Uterus (tissue), 2 donors: ENCODE data around the gene FMNL1.

Experiments
- CTCF ChIP-seq, 4 experiments: fragments of 200-600 bp in 2 of 4; fragments of 450-650 bp in 2 of 4; sonication (generic) in 2 of 4; IDR thresholded peaks; one replicate each; pipeline ENCODE4 v1.5.1; 2016 to 2019; ENCODE audit warnings: antibody characterized with exemption in 4 of 4, mild to moderate bottlenecking in 2 of 4, moderate library complexity in 1 of 4
- POLR2A ChIP-seq, 2 donors: fragments of 450-650 bp; IDR thresholded peaks; one replicate each; pipeline ENCODE4 v1.6.1; 2016; ENCODE audit warnings: antibody characterized with exemption in 2 of 2, mild to moderate bottlenecking in 1 of 2, moderate library complexity in 1 of 2

- no peak for TF ChIP-seq CTCF (IDR thresholded peaks at IDR 0.05)
- TF ChIP-seq POLR2A (IDR thresholded peaks at IDR 0.05), result no peak
These were observed 31.0 kb upstream of the FMNL1 start for GRCh38 chr17:45190503-45191255.
